ENCODE results near the gene HSP90AB1. TPM values are rescaled to one million over a fixed set of nuclear protein-coding genes. Genes with fewer than 3 reads are reported as not detected.

The HSP90AB1 gene
- polyA plus RNA-seq, 2 of the 4 experiments (the other 2 are of a cell fraction) = 1,136 to 1,155 TPM

GRCh38 chr6:44238687-44239350, 8.1 kb upstream of the HSP90AB1 start:
- DNase-seq (ENCODE audit: low read depth in 1 of 2, low spot score in 1 of 2) (no peak), FAIRE-seq (no peak), ATAC-seq (no peak)
- POLR2A ChIA-PET = interaction anchor here (1.1 kb wide), 1 partner anchor 9 kb away, joined by 3 read pairs; no protein-coding TSS in a partner anchor
- TF ChIP-seq GATA3 (IDR thresholded peaks at IDR 0.05; ENCODE audit: borderline replicate concordance) = no peak
- no peak for TF ChIP-seq POLR2AphosphoS2 (conservative IDR thresholded peaks at IDR 0.05; ENCODE audit: low read length)
- no peak for TF ChIP-seq EP300 (IDR thresholded peaks at IDR 0.05)
- 0 out of 6 replicates have a peak overlapping the region, but pooled peaks of 1 of the 2 experiments have one; percentile 16 for H3K27ac ChIP-seq
- CTCF ChIA-PET = interaction anchor here (0.6 to 8.4 kb wide), 5 partner anchors 8 to 69 kb away, joined by 3 to 111 read pairs (median 19); partner anchors contain the start of genes HSP90AB1 and SLC29A1
- 73% methylated on average over 7 of the region's 7 CpGs for WGBS (ENCODE audit: missing lambda C conversion rate)
- peaks cover 37% of the 10 kb centered on the region for H3K4me1 ChIP-seq
- H3K4me3 ChIP-seq = no peak overlapping the region
- no peak overlapping the region; the same call in 2 of the 3 replicates for H3K4me2 ChIP-seq
- H3K9me3 ChIP-seq = no peaks in the 10 kb centered on the region

GRCh38 chr6:44243345-44243744, 3.6 kb upstream of the HSP90AB1 start:
- 91% methylated on average over 7 of the region's 7 CpGs for WGBS (ENCODE audit: missing lambda C conversion rate)
- ATAC-seq = no peak
- no peak for DNase-seq (ENCODE audit: low read depth in 1 of 2, low spot score in 1 of 2)
- Histone ChIP-seq H3K4me2 (no peak overlapping the region), H3K27ac (no peak overlapping the region), H3K9me3 (no peaks in the 10 kb centered on the region), H3K4me1 (peaks cover 12% of the 10 kb centered on the region), H3K4me3 (no peak overlapping the region)
- POLR2A ChIA-PET = no interaction called here
- TF ChIP-seq GATA3 (IDR thresholded peaks at IDR 0.05; ENCODE audit: borderline replicate concordance) (no peak), CHD4 (IDR thresholded peaks at IDR 0.05; ENCODE audit: borderline replicate concordance) (no peak), PHF8 (IDR thresholded peaks at IDR 0.05; ENCODE audit: borderline replicate concordance, low read depth) (no peak), HMGXB4 (CRISPR knock-in tag; IDR thresholded peaks at IDR 0.05; ENCODE audit: borderline replicate concordance) (no peak)
- FAIRE-seq = no peak
- CTCF ChIA-PET = interaction anchor here (0.6 to 7.8 kb wide), 8 partner anchors 8 to 147 kb away, joined by 3 to 56 read pairs (median 4); partner anchors contain the start of gene SLC35B2

- peak overlapping the region; percentile 90 for H3K4me3 ChIP-seq
- WGBS (ENCODE audit: missing lambda C conversion rate) = 71% methylated on average over 12 of the region's 12 CpGs
- no peak for DNase-seq (ENCODE audit: low read depth in 1 of 2, low spot score in 1 of 2)
- no peak for ATAC-seq
- H3K27ac ChIP-seq = peak overlapping the region; percentile 95 to 99
- FAIRE-seq = no peak
- H3K4me1 ChIP-seq = peaks cover 26% of the 10 kb centered on the region
- TF ChIP-seq RCOR1 (IDR thresholded peaks at IDR 0.05; ENCODE audit: low read depth, low read length) (no peak), POLR2A (IDR thresholded peaks at IDR 0.05; ENCODE audit: low read length) (no peak), FOSL2 (IDR thresholded peaks at IDR 0.05) (no peak), FOSL2 (CRISPR knock-in tag; IDR thresholded peaks at IDR 0.05) (no peak), HMGXB4 (CRISPR knock-in tag; IDR thresholded peaks at IDR 0.05; ENCODE audit: borderline replicate concordance) (no peak)
- no peaks in the 10 kb centered on the region for H3K9me3 ChIP-seq
- peak overlapping the region; percentile 89 for H3K4me2 ChIP-seq
- POLR2A ChIA-PET = interaction anchor here (1.2 to 3.2 kb wide), 4 partner anchors 8 to 21 kb away, joined by 5 to 38 read pairs (median 21); partner anchors contain the start of genes SLC29A1 and SLC35B2
- CTCF ChIA-PET = interaction anchor here (0.9 to 7.8 kb wide), 11 partner anchors 8 to 151 kb away, joined by 3 to 56 read pairs (median 5); partner anchors contain the start of gene SLC35B2
Observed at GRCh38 chr6:44245391-44245911, 1.4 kb upstream of the HSP90AB1 start.

- DNase-seq (ENCODE audit: low read depth in 1 of 2, low spot score in 1 of 2) (peak; percentile 71 to 91), ATAC-seq (peak; percentile 63 to 79), FAIRE-seq (no peak)
- no peaks in the 10 kb centered on the region for H3K9me3 ChIP-seq
- H3K4me3 ChIP-seq = peak overlapping the region; percentile 90
- H3K4me1 ChIP-seq = peaks cover 33% of the 10 kb centered on the region
- ChIA-PET CTCF (interaction anchor here (0.9 to 7.8 kb wide), 9 partner anchors 8 to 151 kb away, joined by 3 to 56 read pairs (median 9); partner anchors contain the start of gene SLC35B2), POLR2A (interaction anchor here (0.5 to 3.2 kb wide), 19 partner anchors 9 to 616 kb away, joined by 3 to 38 read pairs (median 5); partner anchors contain the start of genes CDC5L, MRPL14, SLC29A1 and SLC35B2)
- 1% methylated on average over 26 of the region's 62 CpGs for WGBS (ENCODE audit: missing lambda C conversion rate)
- H3K4me2 ChIP-seq = peak overlapping the region; percentile 89
- peak overlapping the region; percentile 95 to 99 for H3K27ac ChIP-seq
- TF ChIP-seq ESRRA (IDR thresholded peaks at IDR 0.05; ENCODE audit: borderline replicate concordance, low read length) (no peak), REST (IDR thresholded peaks at IDR 0.05) (peak; percentile 69), POLR2A (IDR thresholded peaks at IDR 0.05; ENCODE audit: low read length) (peak; percentile 46; the same call in 1 of the 2 replicates), MAX (IDR thresholded peaks at IDR 0.05) (peak; percentile 56), HOXA7 (CRISPR knock-in tag; IDR thresholded peaks at IDR 0.05) (no peak), PBX3 (IDR thresholded peaks at IDR 0.05) (peak; percentile 88), SMC3 (IDR thresholded peaks at IDR 0.05) (0 out of 3 replicates have a peak, but pooled peaks have one; percentile 7)
Observed at GRCh38 chr6:44245912-44246662, 814 bp upstream of the HSP90AB1 start.

Data from A549 (cell line).